Aorta (tissue), 5 donors: ENCODE data around the gene PTPRN2. TPM values are rescaled to one million over a fixed set of nuclear protein-coding genes. Genes with fewer than 3 reads are reported as not detected.
A peak's percentile ranks its signal among the peaks of the same experiment; 100 is the strongest.
"Not testable (repeated sequence)": the region's sequence is repeated elsewhere in the genome, so short reads cannot be mapped to it uniquely, and the experiment has no call there.

Experiments used
- ATAC-seq: fragments of 200-7000 bp; cut with Tn5 transposase; one replicate; pipeline ENCODE4 v1.9.1; 2022; ENCODE audit warnings: moderate library complexity; ENCODE audit not compliant: low FRiP score
- DNase-seq, 2 donors: peaks; one replicate each; pipeline ENCODE4 v3.0.0-alpha.2; 2020
- H3K27ac ChIP-seq, 2 donors: one replicate each; pipeline ENCODE4 v1.5.1; 2013; ENCODE audit warnings: low read length in 2 of 2, mild to moderate bottlenecking in 2 of 2, moderate library complexity in 2 of 2, control low read depth in 1 of 2, inconsistent platforms in 1 of 2, low read depth in 1 of 2
- H3K27me3 ChIP-seq, 2 donors: one replicate each; pipeline ENCODE4 v1.6.1; 2013; ENCODE audit warnings: control low read depth in 1 of 2, low read length in 1 of 2, mild to moderate bottlenecking in 1 of 2, moderate library complexity in 1 of 2; ENCODE audit not compliant: insufficient read depth in 2 of 2, control insufficient read depth in 1 of 2
- H3K36me3 ChIP-seq, 2 donors: one replicate each; pipeline ENCODE4 v1.6.1; 2013; ENCODE audit warnings: control low read depth in 1 of 2, low read length in 1 of 2, mild to moderate bottlenecking in 1 of 2; ENCODE audit not compliant: insufficient read depth in 2 of 2, control insufficient read depth in 1 of 2
- H3K4me1 ChIP-seq, 2 donors: one replicate each; pipeline ENCODE4 v1.6.1; 2013; ENCODE audit warnings: low read length in 2 of 2, control low read depth in 1 of 2, mild to moderate bottlenecking in 1 of 2, moderate library complexity in 1 of 2; ENCODE audit not compliant: insufficient read depth in 2 of 2, control insufficient read depth in 1 of 2
- H3K4me3 ChIP-seq, 2 donors: one replicate each; pipeline ENCODE4 v1.5.1; 2013; ENCODE audit warnings: low read length in 2 of 2, control low read depth in 1 of 2, mild to moderate bottlenecking in 1 of 2
- H3K9me3 ChIP-seq: one replicate; pipeline ENCODE4 v1.6.1; 2013; ENCODE audit warnings: mild to moderate bottlenecking, low read length; ENCODE audit not compliant: control insufficient read depth
- WGBS, 2 donors: extraction: QIAGEN DNeasy Blood & Tissue Kit; methylation state at CpG; one replicate each; pipeline ENCODE4 v1.1.7; 2013; 5-methylcytosine and 5-hydroxymethylcytosine counted together
- intact Hi-C, 2 donors: fragments of 100-400 bp; cut with DNase I; formaldehyde crosslinking; loops; one replicate each; pipeline versions ENCODE4 v1.14.2 to v1.15.0; 2022
- polyA plus RNA-seq, 2 donors: library from polyadenylated mRNA; stranded (reverse); fragments of 200-250 nt; gene quantifications; one replicate each; pipeline ENCODE4 v1.2.3, GENCODE V29; 2013
- total RNA-seq, 2 donors: library from RNA; stranded (reverse); fragmentation: NEBNext Ultra II Directional; extraction: Animal tissue kit (Norgen Biotek cat#: 25700); gene quantifications; one replicate each; pipeline ENCODE4 v1.2.1, GENCODE V29; 2021
- donor health status: healthy with polysubstance abuse.
- donor health status: Bipolar disorder and iron deficiency.
- donor health status: DM: no; HTN: no; CAD: no.
- donor health status: DM: no; HTN: no; CAD: no.
- donor health status: DM: yes; HTN: yes; CAD: no.

PTPRN2 gene
- total and polyA plus RNA-seq, 4 donors: 0.67 to 3.3 (median 1.4) TPM

DNA sequence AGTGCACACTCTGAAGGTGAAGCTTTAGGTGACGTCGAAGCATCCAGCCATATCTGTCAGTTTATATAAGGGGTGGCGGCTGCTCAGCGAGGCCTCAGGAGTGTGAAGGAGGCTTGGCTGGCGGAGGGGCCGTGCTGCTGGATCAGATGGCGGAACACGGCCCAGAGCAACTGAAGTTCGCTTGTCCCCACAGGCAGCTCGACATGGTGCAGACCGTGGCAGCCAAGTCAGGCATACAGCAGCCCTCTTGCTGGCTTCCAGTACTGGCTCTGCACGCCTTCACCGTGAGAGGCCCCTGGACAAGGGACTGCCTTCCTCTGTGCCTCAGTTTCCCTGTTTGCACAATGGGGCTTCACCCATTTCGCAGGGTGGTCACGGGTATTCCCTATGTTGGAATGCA lies 807.3 kb downstream of the PTPRN2 start:
- Histone ChIP-seq H3K27me3 (no peaks in the 10 kb centered on the region), H3K36me3 (no peaks in the 10 kb centered on the region), H3K27ac (no peak overlapping the region), H3K9me3 (no peaks in the 10 kb centered on the region), H3K4me3 (no peak overlapping the region), H3K4me1 (no peaks in the 10 kb centered on the region)
- intact Hi-C loops: no loop called here
- 83 to 87% methylated on average over 14 to 15 of the region's 15 CpGs for WGBS, 2 donors
- DNase-seq: peak in 1 of 2 donors; percentile 5
- ATAC-seq: no peak

DNA sequence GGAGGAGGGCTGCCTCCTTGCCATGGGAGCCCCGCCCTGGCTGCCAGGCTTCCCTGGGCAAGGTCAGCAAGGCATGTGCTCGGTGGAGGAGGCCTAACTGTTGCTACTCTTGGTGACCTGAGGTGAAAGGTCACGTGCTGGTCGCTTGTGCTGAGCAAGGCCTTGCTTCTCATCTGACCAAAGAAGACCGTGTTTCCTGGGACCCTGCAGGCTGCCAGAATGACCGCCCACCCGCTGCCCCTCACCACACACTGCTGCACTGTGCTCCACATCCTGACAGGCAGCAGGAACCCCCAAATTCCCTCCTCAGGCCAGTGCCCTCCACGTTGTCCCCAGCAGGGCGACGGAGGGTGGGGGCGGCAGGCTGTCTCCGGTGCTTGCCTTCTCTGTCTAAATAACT lies 808.4 kb downstream of the PTPRN2 start:
- WGBS, 2 donors: 65 to 77% methylated on average over 12 of the region's 12 CpGs
- H3K27ac ChIP-seq: no peak overlapping the region
- H3K27me3 ChIP-seq: no peaks in the 10 kb centered on the region
- no peak overlapping the region for H3K4me3 ChIP-seq
- DNase-seq (no peak), ATAC-seq (no peak)
- intact Hi-C loops: no loop called here
- H3K9me3 ChIP-seq: no peaks in the 10 kb centered on the region
- no peaks in the 10 kb centered on the region for H3K4me1 ChIP-seq
- H3K36me3 ChIP-seq: no peaks in the 10 kb centered on the region

DNA sequence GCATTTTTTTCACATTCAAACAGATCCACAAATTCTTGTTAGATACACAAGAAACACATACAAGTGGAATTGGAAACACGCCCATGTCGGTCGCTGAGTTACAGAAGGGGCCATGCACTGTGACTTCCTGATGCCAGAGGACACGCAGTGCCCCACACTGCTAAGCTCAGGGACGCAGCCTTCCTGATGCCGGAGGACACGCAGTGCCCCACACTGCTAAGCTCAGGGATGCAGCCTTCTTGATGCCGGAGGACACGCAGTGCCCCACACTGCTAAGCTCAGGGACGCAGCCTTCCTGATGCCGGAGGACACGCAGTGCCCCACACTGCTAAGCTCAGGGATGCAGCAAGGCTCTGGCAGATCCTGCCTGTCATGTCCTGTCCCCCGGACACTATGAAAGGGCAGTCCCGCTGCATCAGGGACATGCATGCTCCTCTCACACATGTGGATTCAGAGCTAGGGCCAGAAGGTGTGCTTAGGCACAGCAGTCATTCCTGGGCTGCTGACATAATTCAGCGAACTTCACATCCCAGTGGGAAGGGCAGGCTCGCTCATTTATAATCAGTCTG lies 810.3 kb downstream of the PTPRN2 start:
- WGBS, 2 donors: 74 to 78% methylated on average over 12 to 16 of the region's 16 CpGs
- H3K4me1 ChIP-seq, H3K9me3 ChIP-seq, ATAC-seq, H3K27me3 ChIP-seq, H3K27ac ChIP-seq, H3K4me3 ChIP-seq, H3K36me3 ChIP-seq, intact Hi-C loops: not testable (repeated sequence)
- DNase-seq: peak; percentile 12 to 13

DNA sequence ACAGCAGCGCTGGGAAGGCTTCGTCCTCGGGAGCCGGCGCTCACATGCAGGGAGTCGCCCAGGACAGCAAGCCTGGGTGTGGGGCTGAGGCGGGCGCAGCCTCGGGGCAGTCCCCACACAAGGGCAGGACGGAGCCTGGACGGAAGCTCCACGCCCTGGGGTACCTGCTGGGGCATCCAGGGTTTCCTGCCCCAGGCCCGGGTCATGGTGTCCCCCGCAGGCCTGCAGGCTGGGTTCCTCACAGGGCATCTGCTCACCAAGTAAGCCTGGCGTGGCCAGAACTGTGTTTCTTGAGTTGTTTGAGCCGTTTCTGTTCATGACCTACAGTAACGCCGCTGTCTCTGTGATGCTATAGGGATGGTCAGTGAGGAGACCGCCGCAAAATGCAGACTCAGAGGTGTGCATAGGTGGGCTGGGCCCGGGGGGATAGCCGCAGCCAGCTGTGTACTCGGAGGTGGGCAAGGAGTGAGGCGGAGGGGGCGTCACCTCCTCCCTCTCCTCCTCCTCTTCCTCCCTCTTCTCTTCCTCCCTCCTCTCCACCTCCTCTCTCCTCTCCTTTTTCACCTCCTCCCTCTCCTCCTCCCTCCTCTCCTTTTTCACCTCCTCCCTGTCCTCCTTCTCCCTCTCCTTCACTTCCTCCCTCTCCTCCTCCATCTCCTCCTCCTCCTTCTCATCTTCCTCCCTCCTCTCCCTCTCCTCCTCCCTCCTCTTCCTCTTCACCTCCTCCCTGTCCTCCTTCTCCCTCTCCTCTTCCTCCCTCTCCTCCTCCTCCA lies 811.9 kb downstream of the PTPRN2 start:
- Histone ChIP-seq H3K9me3 (peaks cover 4% of the 10 kb centered on the region), H3K27me3 (no peaks in the 10 kb centered on the region), H3K4me1 (no peaks in the 10 kb centered on the region), H3K4me3 (no peak overlapping the region), H3K36me3 (no peaks in the 10 kb centered on the region), H3K27ac (no peak overlapping the region)
- intact Hi-C loops: no loop called here
- ATAC-seq (no peak), DNase-seq (peak; percentile 30 to 64)
- WGBS, 2 donors: 80 to 86% methylated on average over 23 to 25 of the region's 25 CpGs

DNA sequence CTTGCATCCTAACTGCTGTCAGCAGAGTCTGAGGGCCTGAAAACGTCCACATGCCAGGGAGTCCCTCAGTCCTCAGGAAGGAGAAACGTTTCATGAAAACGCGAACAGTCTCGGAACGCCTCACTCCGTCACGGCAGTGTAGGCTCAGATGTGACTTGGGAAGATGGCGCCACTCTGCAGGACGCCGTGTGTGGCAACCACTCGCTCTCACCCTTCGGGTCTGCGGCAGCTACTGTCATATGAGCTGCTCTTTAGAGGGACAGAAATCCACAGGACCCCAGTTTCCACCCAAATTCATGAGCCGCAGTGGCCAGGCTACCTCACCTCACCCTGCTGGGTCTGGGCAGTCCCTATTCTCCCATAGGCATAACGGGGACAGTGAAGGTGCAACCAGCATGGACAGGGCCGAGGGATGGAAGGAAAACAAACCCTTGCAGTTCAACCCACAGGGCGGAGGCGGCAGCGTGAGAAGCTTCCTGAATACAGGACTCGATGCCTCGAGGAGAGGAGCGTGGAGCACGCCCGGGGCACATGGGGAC lies 812.5 kb downstream of the PTPRN2 start:
- intact Hi-C loops: no loop called here
- H3K27me3 ChIP-seq: no peaks in the 10 kb centered on the region
- H3K27ac ChIP-seq: no peak overlapping the region
- ATAC-seq: no peak
- H3K4me3 ChIP-seq: no peak overlapping the region
- H3K4me1 ChIP-seq: no peaks in the 10 kb centered on the region
- no peaks in the 10 kb centered on the region for H3K36me3 ChIP-seq
- 82 to 83% methylated on average over 25 of the region's 25 CpGs for WGBS, 2 donors
- peaks cover 5% of the 10 kb centered on the region for H3K9me3 ChIP-seq
- peak; percentile 19 to 34 for DNase-seq

DNA sequence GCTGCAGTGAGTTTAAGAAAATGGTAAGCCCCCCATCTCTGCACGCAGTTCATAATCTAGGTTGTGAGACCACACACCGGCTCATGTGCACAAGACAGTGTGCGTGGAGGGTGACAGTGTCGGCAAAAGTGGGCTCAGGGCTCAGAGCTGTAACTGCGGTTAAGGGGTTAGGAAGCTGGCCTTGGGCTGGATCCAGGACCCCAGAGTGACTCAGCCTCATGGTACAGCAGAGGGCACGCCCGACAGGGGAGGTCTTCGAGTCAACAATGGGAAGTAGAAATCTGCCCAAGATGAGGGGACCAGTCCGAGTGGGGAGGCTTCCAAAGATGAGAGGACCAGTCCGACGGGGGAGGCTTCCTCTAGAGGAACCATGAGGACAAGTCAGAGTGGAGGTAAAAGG lies 813.1 kb downstream of the PTPRN2 start:
- Histone ChIP-seq H3K4me1 (no peaks in the 10 kb centered on the region), H3K9me3 (peaks cover 5% of the 10 kb centered on the region), H3K36me3 (no peaks in the 10 kb centered on the region), H3K27me3 (no peaks in the 10 kb centered on the region), H3K27ac (no peak overlapping the region), H3K4me3 (no peak overlapping the region)
- ATAC-seq (no peak), DNase-seq (peak; percentile 26 to 40)
- WGBS, 2 donors: 85 to 88% methylated on average over 11 of the region's 11 CpGs
- intact Hi-C loops: no loop called here

DNA sequence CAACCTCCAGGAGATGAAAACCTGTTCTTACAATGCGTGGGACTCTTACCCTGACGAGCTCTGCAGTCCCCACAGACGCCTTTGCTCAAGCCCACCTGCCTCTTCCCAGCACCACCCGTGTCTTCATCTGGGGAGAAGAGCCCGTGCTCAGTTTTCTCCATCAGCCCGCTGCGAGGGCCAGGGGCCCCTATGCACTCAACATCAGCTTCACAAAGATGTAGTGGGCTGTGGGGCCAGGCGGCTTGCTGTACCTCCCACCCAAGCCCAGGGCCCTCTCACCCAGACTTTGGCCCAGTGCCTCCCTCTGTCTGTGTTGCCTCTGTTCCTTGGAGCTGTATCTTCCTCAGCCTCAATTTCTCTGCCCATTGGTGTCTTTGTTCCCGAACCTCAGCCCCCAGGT lies 814.3 kb downstream of the PTPRN2 start:
- intact Hi-C loops: no loop called here
- DNase-seq: peak; percentile 20 to 64
- no peak overlapping the region for H3K4me3 ChIP-seq
- no peak for ATAC-seq
- H3K9me3 ChIP-seq: peaks cover 5% of the 10 kb centered on the region
- 79 to 85% methylated on average over 9 of the region's 9 CpGs for WGBS, 2 donors
- H3K27ac ChIP-seq: no peak overlapping the region
- no peaks in the 10 kb centered on the region for H3K4me1 ChIP-seq
- no peaks in the 10 kb centered on the region for H3K27me3 ChIP-seq
- no peaks in the 10 kb centered on the region for H3K36me3 ChIP-seq

DNA sequence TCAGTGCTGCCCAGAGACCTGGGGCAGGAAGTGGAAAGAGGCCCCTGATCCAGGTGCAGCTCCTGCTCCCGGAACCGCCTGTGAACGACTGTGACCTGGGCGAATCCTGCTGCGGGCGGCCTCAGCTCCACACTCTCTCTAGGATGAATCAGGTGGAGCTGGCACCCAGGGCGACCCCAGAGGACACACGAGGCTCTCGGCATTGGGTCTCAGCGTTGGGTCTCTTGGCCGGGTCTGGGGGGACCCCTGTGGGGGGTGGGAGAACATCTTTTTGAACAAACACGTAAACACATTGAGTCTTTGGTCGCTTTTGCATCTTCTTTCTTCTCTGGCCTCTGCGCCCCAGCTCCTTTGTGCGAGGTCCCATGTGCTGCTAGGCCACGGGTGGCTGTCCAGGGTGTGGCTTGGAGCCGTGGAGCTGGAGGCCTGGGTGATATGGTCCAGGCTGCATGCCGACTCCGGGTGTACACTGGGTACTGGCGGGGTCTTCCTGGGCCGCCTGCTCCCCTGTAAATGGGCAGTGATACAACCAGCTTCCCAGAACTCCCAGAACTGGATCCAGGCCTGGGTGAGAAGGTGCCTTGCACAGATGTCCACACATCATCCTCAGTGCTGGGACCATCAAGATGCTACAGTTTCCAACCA lies 815.0 kb downstream of the PTPRN2 start:
- Histone ChIP-seq H3K4me3 (no peak overlapping the region), H3K27ac (no peak overlapping the region), H3K4me1 (no peaks in the 10 kb centered on the region), H3K36me3 (no peaks in the 10 kb centered on the region), H3K27me3 (no peaks in the 10 kb centered on the region), H3K9me3 (peaks cover 5% of the 10 kb centered on the region)
- WGBS, 2 donors: 89 to 91% methylated on average over 21 of the region's 21 CpGs
- DNase-seq (peak; percentile 27 to 68), ATAC-seq (no peak)
- intact Hi-C loops: no loop called here
